Measurements from ENCODE around the gene VPS37C. TPM values are rescaled to one million over a fixed set of nuclear protein-coding genes. Genes with fewer than 3 reads are reported as not detected.
A peak's percentile ranks its signal among the peaks of the same experiment; 100 is the strongest.
"Not testable (repeated sequence)": the region's sequence is repeated elsewhere in the genome, so short reads cannot be mapped to it uniquely, and the experiment has no call there.

VPS37C gene
- polyA plus RNA-seq (2013, experiment 1 of 2): 13.9 TPM
- 14.1 TPM for polyA plus RNA-seq (2013, experiment 2 of 2)

GRCh38 chr11:61161190-61162091, at the start of gene VPS37C:
TSS of gene VPS37C (minus strand) at chr11:61161426. CDS start at chr11:61138829, 22,597 bp downstream.
- no peak within 1 kb of the TSS for H2BK12ac ChIP-seq (ENCODE audit: low read length)
- H3K9me3 ChIP-seq (replicated peaks in 1 of 2; ENCODE audit: control insufficient read depth in 2 of 2, insufficient read depth in 1 of 2, low read depth in 1 of 2, low read length in 2 of 2): peaks cover 0 to 8% of the 10 kb centered on the region in 2 donors
- peak within 1 kb of the TSS; percentile 97 for H2AFZ ChIP-seq (ENCODE audit: low read length)
- no peak within 1 kb of the TSS for H3K4ac ChIP-seq (ENCODE audit: low read length)
- no CpG with 5 or more reads among the region's 85 CpGs for WGBS, 2 donors (ENCODE audit: extremely low coverage in 2 of 2, insufficient read length in 2 of 2, insufficient replicate concordance in 1 of 2)
- no peak within 1 kb of the TSS for H3K14ac ChIP-seq (ENCODE audit: low read length)
- peak within 1 kb of the TSS; percentile 52 to 96 for H3K4me3 ChIP-seq (ENCODE audit: low read length in 2 of 2)
- no peak within 1 kb of the TSS for H2AK5ac ChIP-seq (ENCODE audit: low read depth, low read length)
- no peak within 1 kb of the TSS for H4K8ac ChIP-seq (ENCODE audit: low read depth, low read length)
- peak within 1 kb of the TSS; percentile 89 for H3K27ac ChIP-seq (replicated peaks; ENCODE audit: low read length)
- H4K91ac ChIP-seq (ENCODE audit: low read depth, low read length, poor library complexity): no peak within 1 kb of the TSS
- peak; percentile 91 for DNase-seq (ENCODE audit: low spot score)
- H3K23ac ChIP-seq (ENCODE audit: low read depth, low read length, poor library complexity): peak within 1 kb of the TSS; percentile 83
- peaks cover 3 to 17% of the 10 kb centered on the region in 2 donors for H3K36me3 ChIP-seq (replicated peaks in 1 of 2; ENCODE audit: control insufficient read depth in 2 of 2, insufficient read depth in 2 of 2, low read length in 2 of 2)
- peak within 1 kb of the TSS; percentile 60 for H2BK5ac ChIP-seq (ENCODE audit: low read length)
- H3K9ac ChIP-seq (ENCODE audit: low read depth, low read length, poor library complexity): peak within 1 kb of the TSS; percentile 81
- no peaks in the 10 kb centered on the region for H3K79me1 ChIP-seq (ENCODE audit: low read depth, low read length)
- H3K4me1 ChIP-seq (ENCODE audit: control insufficient read depth in 2 of 2, insufficient read depth in 1 of 2, low read depth in 1 of 2, low read length in 2 of 2): peaks cover 7 to 12% of the 10 kb centered on the region in 2 donors
- H3K4me2 ChIP-seq (ENCODE audit: insufficient read depth, low read length, poor library complexity, severe bottlenecking): peak within 1 kb of the TSS; percentile 65
- peak within 1 kb of the TSS; percentile 99 for H3K18ac ChIP-seq (ENCODE audit: low read length)
- H2BK120ac ChIP-seq (ENCODE audit: low read depth, low read length): peak within 1 kb of the TSS; percentile 16
- H3K27me3 ChIP-seq (ENCODE audit: control insufficient read depth in 3 of 3, insufficient read depth in 3 of 3, low read depth in 1 of 3, low read length in 3 of 3): no peaks in the 10 kb centered on the region
- H2BK15ac ChIP-seq (ENCODE audit: low read length): no peak within 1 kb of the TSS

- not testable (repeated sequence) for H3K18ac ChIP-seq (ENCODE audit: low read length); H2BK5ac ChIP-seq (ENCODE audit: low read length); H3K4me3 ChIP-seq (ENCODE audit: low read length in 2 of 2); H2BK12ac ChIP-seq (ENCODE audit: low read length); H3K4me2 ChIP-seq (ENCODE audit: insufficient read depth, low read length, poor library complexity, severe bottlenecking); H2AFZ ChIP-seq (ENCODE audit: low read length); H3K27ac ChIP-seq (replicated peaks; ENCODE audit: low read length); H3K4me1 ChIP-seq (ENCODE audit: control insufficient read depth in 2 of 2, insufficient read depth in 1 of 2, low read depth in 1 of 2, low read length in 2 of 2); H2BK15ac ChIP-seq (ENCODE audit: low read length); H3K36me3 ChIP-seq (replicated peaks in 1 of 2; ENCODE audit: control insufficient read depth in 2 of 2, insufficient read depth in 2 of 2, low read length in 2 of 2); DNase-seq (ENCODE audit: low spot score); H3K27me3 ChIP-seq (ENCODE audit: control insufficient read depth in 3 of 3, insufficient read depth in 3 of 3, low read depth in 1 of 3, low read length in 3 of 3); H3K14ac ChIP-seq (ENCODE audit: low read length); H2AK5ac ChIP-seq (ENCODE audit: low read depth, low read length); H3K23ac ChIP-seq (ENCODE audit: low read depth, low read length, poor library complexity); H4K8ac ChIP-seq (ENCODE audit: low read depth, low read length); H3K9me3 ChIP-seq (replicated peaks in 1 of 2; ENCODE audit: control insufficient read depth in 2 of 2, insufficient read depth in 1 of 2, low read depth in 1 of 2, low read length in 2 of 2); H4K91ac ChIP-seq (ENCODE audit: low read depth, low read length, poor library complexity); H3K4ac ChIP-seq (ENCODE audit: low read length); H3K9ac ChIP-seq (ENCODE audit: low read depth, low read length, poor library complexity); H3K79me1 ChIP-seq (ENCODE audit: low read depth, low read length); H2BK120ac ChIP-seq (ENCODE audit: low read depth, low read length)
- WGBS, 2 donors (ENCODE audit: extremely low coverage in 2 of 2, insufficient read length in 2 of 2, insufficient replicate concordance in 1 of 2): no CpG with 5 or more reads among the region's 6 CpGs
Measured at GRCh38 chr11:61210629-61211028, 49.4 kb upstream of the VPS37C start.

GRCh38 chr11:61207636-61208310, 46.5 kb upstream of the VPS37C start:
- not testable (repeated sequence) for H2BK15ac ChIP-seq (ENCODE audit: low read length); H2AK5ac ChIP-seq (ENCODE audit: low read depth, low read length); H2BK120ac ChIP-seq (ENCODE audit: low read depth, low read length); DNase-seq (ENCODE audit: low spot score); H3K79me1 ChIP-seq (ENCODE audit: low read depth, low read length); H3K9ac ChIP-seq (ENCODE audit: low read depth, low read length, poor library complexity); H3K36me3 ChIP-seq (replicated peaks in 1 of 2; ENCODE audit: control insufficient read depth in 2 of 2, insufficient read depth in 2 of 2, low read length in 2 of 2); H3K4me2 ChIP-seq (ENCODE audit: insufficient read depth, low read length, poor library complexity, severe bottlenecking); H3K9me3 ChIP-seq (replicated peaks in 1 of 2; ENCODE audit: control insufficient read depth in 2 of 2, insufficient read depth in 1 of 2, low read depth in 1 of 2, low read length in 2 of 2); H3K27ac ChIP-seq (replicated peaks; ENCODE audit: low read length); H3K23ac ChIP-seq (ENCODE audit: low read depth, low read length, poor library complexity); H2BK5ac ChIP-seq (ENCODE audit: low read length); H3K4me3 ChIP-seq (ENCODE audit: low read length in 2 of 2); H3K27me3 ChIP-seq (ENCODE audit: control insufficient read depth in 3 of 3, insufficient read depth in 3 of 3, low read depth in 1 of 3, low read length in 3 of 3); H4K91ac ChIP-seq (ENCODE audit: low read depth, low read length, poor library complexity); H3K4ac ChIP-seq (ENCODE audit: low read length); H2AFZ ChIP-seq (ENCODE audit: low read length); H4K8ac ChIP-seq (ENCODE audit: low read depth, low read length); H3K4me1 ChIP-seq (ENCODE audit: control insufficient read depth in 2 of 2, insufficient read depth in 1 of 2, low read depth in 1 of 2, low read length in 2 of 2); H3K14ac ChIP-seq (ENCODE audit: low read length); H3K18ac ChIP-seq (ENCODE audit: low read length); H2BK12ac ChIP-seq (ENCODE audit: low read length)
- no CpG with 5 or more reads among the region's 9 CpGs for WGBS, 2 donors (ENCODE audit: extremely low coverage in 2 of 2, insufficient read length in 2 of 2, insufficient replicate concordance in 1 of 2)

GRCh38 chr11:61204502-61205059, 43.4 kb upstream of the VPS37C start:
- H3K27ac ChIP-seq (replicated peaks; ENCODE audit: low read length); H2BK120ac ChIP-seq (ENCODE audit: low read depth, low read length); H2BK5ac ChIP-seq (ENCODE audit: low read length); H4K8ac ChIP-seq (ENCODE audit: low read depth, low read length); H3K18ac ChIP-seq (ENCODE audit: low read length); H3K4ac ChIP-seq (ENCODE audit: low read length); H4K91ac ChIP-seq (ENCODE audit: low read depth, low read length, poor library complexity); H2BK15ac ChIP-seq (ENCODE audit: low read length); H3K36me3 ChIP-seq (replicated peaks in 1 of 2; ENCODE audit: control insufficient read depth in 2 of 2, insufficient read depth in 2 of 2, low read length in 2 of 2); DNase-seq (ENCODE audit: low spot score); H3K9ac ChIP-seq (ENCODE audit: low read depth, low read length, poor library complexity); H3K14ac ChIP-seq (ENCODE audit: low read length); H3K79me1 ChIP-seq (ENCODE audit: low read depth, low read length); H3K4me1 ChIP-seq (ENCODE audit: control insufficient read depth in 2 of 2, insufficient read depth in 1 of 2, low read depth in 1 of 2, low read length in 2 of 2); H3K27me3 ChIP-seq (ENCODE audit: control insufficient read depth in 3 of 3, insufficient read depth in 3 of 3, low read depth in 1 of 3, low read length in 3 of 3); H3K9me3 ChIP-seq (replicated peaks in 1 of 2; ENCODE audit: control insufficient read depth in 2 of 2, insufficient read depth in 1 of 2, low read depth in 1 of 2, low read length in 2 of 2); H3K4me2 ChIP-seq (ENCODE audit: insufficient read depth, low read length, poor library complexity, severe bottlenecking); H2AK5ac ChIP-seq (ENCODE audit: low read depth, low read length); H2BK12ac ChIP-seq (ENCODE audit: low read length); H3K4me3 ChIP-seq (ENCODE audit: low read length in 2 of 2); H3K23ac ChIP-seq (ENCODE audit: low read depth, low read length, poor library complexity): not testable (repeated sequence)
- WGBS, 2 donors (ENCODE audit: extremely low coverage in 2 of 2, insufficient read length in 2 of 2, insufficient replicate concordance in 1 of 2): no CpG with 5 or more reads among the region's 14 CpGs
- H2AFZ ChIP-seq (ENCODE audit: low read length): peak overlapping the region; percentile 57

Data from neuronal stem cell (in vitro differentiated cells).